Gastrocnemius medialis (tissue), 4 donors: ENCODE measurements around the gene RAB40C.

Source experiments
- POLR2A ChIP-seq, 2 donors: fragments of 450-650 bp; IDR thresholded peaks; one replicate each; pipeline ENCODE4 v1.6.1; 2017; ENCODE audit warnings: antibody characterized with exemption in 2 of 2, mild to moderate bottlenecking in 2 of 2, moderate library complexity in 2 of 2
- TF ChIP-seq, protein P1 (sequence below), 5 experiments: fragments of 450-650 bp in 3 of 5; fragments of 200-600 bp in 2 of 5; sonication (generic) in 2 of 5; IDR thresholded peaks in 4 of 5; conservative IDR thresholded peaks in 1 of 5; 1 replicate in 4 of 5; 2 replicates in 1 of 5; pipeline ENCODE4 v1.5.1; 2016 to 2019; ENCODE audit warnings: antibody characterized with exemption in 5 of 5, mild to moderate bottlenecking in 3 of 5, moderate library complexity in 3 of 5

DNA sequence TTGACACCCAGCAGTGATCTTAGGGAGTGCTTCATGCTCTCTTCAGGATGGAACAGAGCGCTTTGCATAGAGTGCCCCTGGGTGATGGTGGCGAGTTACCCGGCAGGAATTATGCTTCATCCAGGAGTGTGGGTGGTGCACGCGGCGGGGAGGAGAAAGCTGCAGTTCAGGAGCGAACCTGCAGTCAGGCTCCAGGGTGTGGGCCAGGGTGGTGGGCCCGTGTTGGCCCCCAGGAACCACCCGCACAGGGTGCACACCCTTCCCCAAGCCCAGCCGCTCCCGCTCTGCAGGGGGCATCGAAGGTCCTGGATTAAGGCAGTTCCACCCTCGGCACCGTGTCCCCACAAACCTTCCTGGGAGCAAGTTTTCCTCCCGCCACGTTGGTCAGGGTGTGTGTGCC, 3.9 kb downstream of the RAB40C start:
- TF ChIP-seq, protein P1, sequence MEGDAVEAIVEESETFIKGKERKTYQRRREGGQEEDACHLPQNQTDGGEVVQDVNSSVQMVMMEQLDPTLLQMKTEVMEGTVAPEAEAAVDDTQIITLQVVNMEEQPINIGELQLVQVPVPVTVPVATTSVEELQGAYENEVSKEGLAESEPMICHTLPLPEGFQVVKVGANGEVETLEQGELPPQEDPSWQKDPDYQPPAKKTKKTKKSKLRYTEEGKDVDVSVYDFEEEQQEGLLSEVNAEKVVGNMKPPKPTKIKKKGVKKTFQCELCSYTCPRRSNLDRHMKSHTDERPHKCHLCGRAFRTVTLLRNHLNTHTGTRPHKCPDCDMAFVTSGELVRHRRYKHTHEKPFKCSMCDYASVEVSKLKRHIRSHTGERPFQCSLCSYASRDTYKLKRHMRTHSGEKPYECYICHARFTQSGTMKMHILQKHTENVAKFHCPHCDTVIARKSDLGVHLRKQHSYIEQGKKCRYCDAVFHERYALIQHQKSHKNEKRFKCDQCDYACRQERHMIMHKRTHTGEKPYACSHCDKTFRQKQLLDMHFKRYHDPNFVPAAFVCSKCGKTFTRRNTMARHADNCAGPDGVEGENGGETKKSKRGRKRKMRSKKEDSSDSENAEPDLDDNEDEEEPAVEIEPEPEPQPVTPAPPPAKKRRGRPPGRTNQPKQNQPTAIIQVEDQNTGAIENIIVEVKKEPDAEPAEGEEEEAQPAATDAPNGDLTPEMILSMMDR (IDR thresholded peaks at IDR 0.05 in 4 of 5, conservative IDR thresholded peaks at IDR 0.05 in 1 of 5) = no peak
- no peak for TF ChIP-seq POLR2A (IDR thresholded peaks at IDR 0.05)
